K562 (cell line): ENCODE data around the gene RBPJL. TPM values are rescaled to one million over a fixed set of nuclear protein-coding genes. Genes with fewer than 3 reads are reported as not detected.

Experiments
- CREB1 ChIP-seq, 2 experiments: sonication (generic) in 1 of 2; formaldehyde crosslinking in 1 of 2; IDR thresholded peaks; 2 replicates each; pipeline versions ENCODE4 v1.6.1 to v1.8.0; 2012 to 2022; ENCODE audit warnings: inconsistent platforms in 1 of 2, mild to moderate bottlenecking in 1 of 2, missing genetic modification reagents in 1 of 2, moderate library complexity in 1 of 2
- DNMT1 ChIP-seq: fragments of 450-650 bp; IDR thresholded peaks from 2 replicates; pipeline ENCODE4 v1.6.1; 2016; ENCODE audit warnings: antibody characterized with exemption, mild to moderate bottlenecking
- FIP1L1 ChIP-seq: fragments of 200-400 bp; formaldehyde crosslinking; IDR thresholded peaks from 2 replicates; pipeline ENCODE4 v1.6.1; 2018; ENCODE audit warnings: mild to moderate bottlenecking, low read depth, low read length; ENCODE audit not compliant: poor library complexity, severe bottlenecking
- GTF2F1 ChIP-seq: IDR thresholded peaks from 2 replicates; pipeline ENCODE4 v1.6.1; 2011; ENCODE audit warnings: low read depth, low read length, improper control_type of control experiment
- MCM3 ChIP-seq: fragments of 450-650 bp; IDR thresholded peaks from 2 replicates; pipeline ENCODE4 v1.6.1; 2016
- SAFB ChIP-seq: fragments of 200-400 bp; formaldehyde crosslinking; IDR thresholded peaks from 2 replicates; pipeline ENCODE4 v1.6.1; 2017; ENCODE audit warnings: low read depth, low read length, borderline replicate concordance
- ZC3H4 ChIP-seq: sonication (generic); formaldehyde crosslinking; IDR thresholded peaks from 2 replicates; pipeline ENCODE4 v1.9.0; 2021; ENCODE audit warnings: missing genetic modification reagents, borderline replicate concordance
- ZFP30 ChIP-seq: fragments of 250-450 bp; sonication (Bioruptor Pico); IDR thresholded peaks from 2 replicates; pipeline ENCODE4 v1.8.0; 2022; ENCODE audit warnings: moderate library complexity, mild to moderate bottlenecking, inconsistent platforms, borderline replicate concordance
- ZKSCAN3 ChIP-seq: fragments of 250-450 bp; sonication (Bioruptor Pico); IDR thresholded peaks from 2 replicates; pipeline ENCODE4 v1.4.0; 2020
- ZNF263 ChIP-seq: sonication (generic); formaldehyde crosslinking; IDR thresholded peaks from 2 replicates; pipeline ENCODE4 v1.8.0; 2022; ENCODE audit warnings: mild to moderate bottlenecking, missing genetic modification reagents, borderline replicate concordance
- polyA plus RNA-seq, 8 experiments: library from polyadenylated mRNA; depleted of rRNA in 4 of 8; stranded (reverse) in 5 of 8; unstranded in 3 of 8; fragments of >200 nt; fragmentation: Nextera tagmentation in 2 of 8; fragmentation: Illumina TruSeq in 1 of 8; extraction: Ambion mirVana in 2 of 8; extraction: Trizol in 1 of 8; gene quantifications; 2 replicates each; pipeline versions ENCODE4 v1.2.1 to v1.2.3, GENCODE V29; 2011 to 2014; ENCODE audit warnings: inconsistent platforms in 1 of 8, missing spikeins in 1 of 8
- total RNA-seq, 7 experiments: library from RNA; depleted of rRNA in 6 of 7; stranded (reverse); fragments of >200 nt in 6 of 7; fragmentation: Illumina TruSeq in 2 of 7; extraction: Trizol in 2 of 7; gene quantifications; 2 replicates each; pipeline versions ENCODE4 v1.2.1 to v1.2.3, GENCODE V29; 2011 to 2021; ENCODE audit warnings: low replicate concordance in 1 of 7
- TF ChIP-seq, protein P1 (sequence below): fragments of 250-450 bp; sonication (Bioruptor Pico); IDR thresholded peaks from 2 replicates; pipeline ENCODE4 v1.9.0; 2021; ENCODE audit warnings: mild to moderate bottlenecking, inconsistent platforms
- TF ChIP-seq, protein P2 (sequence below): sonication (generic); formaldehyde crosslinking; IDR thresholded peaks from 2 replicates; pipeline ENCODE4 v1.8.0; 2022; ENCODE audit warnings: missing genetic modification reagents, mild to moderate bottlenecking, moderate library complexity, borderline replicate concordance
- TF ChIP-seq, protein P3 (sequence below): fragments of 450-650 bp; IDR thresholded peaks from 2 replicates; pipeline ENCODE4 v1.6.1; 2017; ENCODE audit warnings: antibody characterized with exemption
- TF ChIP-seq, protein P4 (sequence below), 2 experiments: IDR thresholded peaks; 2 replicates each; pipeline ENCODE4 v1.6.1; 2011; ENCODE audit warnings: borderline replicate concordance in 1 of 2, control low read depth in 1 of 2, low read depth in 1 of 2, low read length in 1 of 2, mild to moderate bottlenecking in 1 of 2, mixed read lengths in 1 of 2, moderate library complexity in 1 of 2; ENCODE audit not compliant: insufficient read depth in 1 of 2, insufficient read length in 1 of 2, poor library complexity in 1 of 2, severe bottlenecking in 1 of 2; ENCODE audit errors: extremely low read depth in 1 of 2
- TF ChIP-seq, protein P5 (sequence below), 3 experiments: IDR thresholded peaks in 2 of 3; conservative IDR thresholded peaks in 1 of 3; 2 replicates each; pipeline ENCODE4 v1.5.1; 2011 to 2012; ENCODE audit warnings: low read length in 3 of 3, mild to moderate bottlenecking in 3 of 3, control low read depth in 2 of 3, improper control_type of control experiment in 1 of 3, inconsistent platforms in 1 of 3, low read depth in 1 of 3, mixed read lengths in 1 of 3, moderate library complexity in 1 of 3; ENCODE audit not compliant: insufficient read depth in 2 of 3
- TF ChIP-seq, protein P6 (sequence below): fragments of 450-650 bp; IDR thresholded peaks from 2 replicates; pipeline ENCODE4 v1.6.1; 2014; ENCODE audit warnings: low read depth, mild to moderate bottlenecking, moderate library complexity, borderline replicate concordance

RBPJL gene
- total and polyA plus RNA-seq, 9 of the 15 experiments (the other 6 are each of a cell fraction or from before 2014, with no cell fraction given): not detected

DNA sequence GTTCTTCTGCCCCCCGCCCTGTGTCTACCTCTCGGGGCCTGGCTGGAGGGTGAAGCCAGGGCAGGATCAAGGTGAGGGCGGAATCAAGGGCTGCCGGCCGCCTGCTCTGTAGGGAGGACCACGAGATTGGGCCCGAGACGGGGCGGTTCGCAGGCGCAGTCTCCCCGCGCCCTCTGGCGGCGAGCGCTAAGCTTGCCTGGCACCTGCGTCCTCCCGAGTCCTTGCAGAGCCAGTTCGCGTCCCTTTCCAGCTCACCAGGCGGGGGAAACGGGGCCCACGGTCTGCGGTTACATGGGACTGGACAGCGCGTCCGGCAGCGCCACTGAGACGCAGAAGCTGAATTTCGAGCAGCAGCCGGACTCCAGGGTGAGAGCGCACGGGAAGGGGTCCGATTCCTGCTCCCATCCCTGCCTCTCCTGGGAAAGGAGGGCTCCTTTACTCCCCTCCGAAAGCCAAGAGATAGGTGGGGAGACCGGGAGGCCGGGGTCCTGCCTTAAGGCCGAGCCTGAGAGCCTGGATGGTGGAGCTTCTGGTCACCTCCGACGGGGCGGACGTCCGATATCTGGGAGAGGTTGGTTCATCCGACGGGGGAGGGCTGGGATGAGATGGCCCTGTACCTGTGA is 5.1 kb downstream of the RBPJL start (continued):
- TF ChIP-seq, protein P1, sequence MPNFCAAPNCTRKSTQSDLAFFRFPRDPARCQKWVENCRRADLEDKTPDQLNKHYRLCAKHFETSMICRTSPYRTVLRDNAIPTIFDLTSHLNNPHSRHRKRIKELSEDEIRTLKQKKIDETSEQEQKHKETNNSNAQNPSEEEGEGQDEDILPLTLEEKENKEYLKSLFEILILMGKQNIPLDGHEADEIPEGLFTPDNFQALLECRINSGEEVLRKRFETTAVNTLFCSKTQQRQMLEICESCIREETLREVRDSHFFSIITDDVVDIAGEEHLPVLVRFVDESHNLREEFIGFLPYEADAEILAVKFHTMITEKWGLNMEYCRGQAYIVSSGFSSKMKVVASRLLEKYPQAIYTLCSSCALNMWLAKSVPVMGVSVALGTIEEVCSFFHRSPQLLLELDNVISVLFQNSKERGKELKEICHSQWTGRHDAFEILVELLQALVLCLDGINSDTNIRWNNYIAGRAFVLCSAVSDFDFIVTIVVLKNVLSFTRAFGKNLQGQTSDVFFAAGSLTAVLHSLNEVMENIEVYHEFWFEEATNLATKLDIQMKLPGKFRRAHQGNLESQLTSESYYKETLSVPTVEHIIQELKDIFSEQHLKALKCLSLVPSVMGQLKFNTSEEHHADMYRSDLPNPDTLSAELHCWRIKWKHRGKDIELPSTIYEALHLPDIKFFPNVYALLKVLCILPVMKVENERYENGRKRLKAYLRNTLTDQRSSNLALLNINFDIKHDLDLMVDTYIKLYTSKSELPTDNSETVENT (CRISPR knock-in tag): 0 out of 2 replicates have a peak, but pooled peaks have one; percentile 3
- TF ChIP-seq CREB1 (IDR thresholded peaks at IDR 0.05) (no peak), CREB1 (CRISPR knock-in tag; IDR thresholded peaks at IDR 0.05) (no peak), SAFB (no peak), ZNF263 (CRISPR knock-in tag) (peak; percentile 97), DNMT1 (no peak), MCM3 (no peak), ZC3H4 (CRISPR knock-in tag) (no peak), GTF2F1 (no peak), FIP1L1 (no peak), ZKSCAN3 (CRISPR knock-in tag) (no peak), ZFP30 (no peak)
- TF ChIP-seq, protein P2, sequence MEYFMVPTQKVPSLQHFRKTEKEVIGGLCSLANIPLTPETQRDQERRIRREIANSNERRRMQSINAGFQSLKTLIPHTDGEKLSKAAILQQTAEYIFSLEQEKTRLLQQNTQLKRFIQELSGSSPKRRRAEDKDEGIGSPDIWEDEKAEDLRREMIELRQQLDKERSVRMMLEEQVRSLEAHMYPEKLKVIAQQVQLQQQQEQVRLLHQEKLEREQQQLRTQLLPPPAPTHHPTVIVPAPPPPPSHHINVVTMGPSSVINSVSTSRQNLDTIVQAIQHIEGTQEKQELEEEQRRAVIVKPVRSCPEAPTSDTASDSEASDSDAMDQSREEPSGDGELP (CRISPR knock-in tag): peak; percentile 54; the same call in 1 of the 2 replicates
- TF ChIP-seq, protein P3, sequence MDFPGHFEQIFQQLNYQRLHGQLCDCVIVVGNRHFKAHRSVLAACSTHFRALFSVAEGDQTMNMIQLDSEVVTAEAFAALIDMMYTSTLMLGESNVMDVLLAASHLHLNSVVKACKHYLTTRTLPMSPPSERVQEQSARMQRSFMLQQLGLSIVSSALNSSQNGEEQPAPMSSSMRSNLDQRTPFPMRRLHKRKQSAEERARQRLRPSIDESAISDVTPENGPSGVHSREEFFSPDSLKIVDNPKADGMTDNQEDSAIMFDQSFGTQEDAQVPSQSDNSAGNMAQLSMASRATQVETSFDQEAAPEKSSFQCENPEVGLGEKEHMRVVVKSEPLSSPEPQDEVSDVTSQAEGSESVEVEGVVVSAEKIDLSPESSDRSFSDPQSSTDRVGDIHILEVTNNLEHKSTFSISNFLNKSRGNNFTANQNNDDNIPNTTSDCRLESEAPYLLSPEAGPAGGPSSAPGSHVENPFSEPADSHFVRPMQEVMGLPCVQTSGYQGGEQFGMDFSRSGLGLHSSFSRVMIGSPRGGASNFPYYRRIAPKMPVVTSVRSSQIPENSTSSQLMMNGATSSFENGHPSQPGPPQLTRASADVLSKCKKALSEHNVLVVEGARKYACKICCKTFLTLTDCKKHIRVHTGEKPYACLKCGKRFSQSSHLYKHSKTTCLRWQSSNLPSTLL: no peak
- TF ChIP-seq, protein P4, sequence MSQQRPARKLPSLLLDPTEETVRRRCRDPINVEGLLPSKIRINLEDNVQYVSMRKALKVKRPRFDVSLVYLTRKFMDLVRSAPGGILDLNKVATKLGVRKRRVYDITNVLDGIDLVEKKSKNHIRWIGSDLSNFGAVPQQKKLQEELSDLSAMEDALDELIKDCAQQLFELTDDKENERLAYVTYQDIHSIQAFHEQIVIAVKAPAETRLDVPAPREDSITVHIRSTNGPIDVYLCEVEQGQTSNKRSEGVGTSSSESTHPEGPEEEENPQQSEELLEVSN (IDR thresholded peaks at IDR 0.05; ENCODE audit: borderline replicate concordance in 1 of 2, extremely low read depth in 1 of 2, insufficient read depth in 1 of 2, insufficient read length in 1 of 2, low read depth in 1 of 2, low read length in 1 of 2, poor library complexity in 1 of 2, severe bottlenecking in 1 of 2): peak in 1 of 2 experiments; percentile 37
- TF ChIP-seq, protein P5, sequence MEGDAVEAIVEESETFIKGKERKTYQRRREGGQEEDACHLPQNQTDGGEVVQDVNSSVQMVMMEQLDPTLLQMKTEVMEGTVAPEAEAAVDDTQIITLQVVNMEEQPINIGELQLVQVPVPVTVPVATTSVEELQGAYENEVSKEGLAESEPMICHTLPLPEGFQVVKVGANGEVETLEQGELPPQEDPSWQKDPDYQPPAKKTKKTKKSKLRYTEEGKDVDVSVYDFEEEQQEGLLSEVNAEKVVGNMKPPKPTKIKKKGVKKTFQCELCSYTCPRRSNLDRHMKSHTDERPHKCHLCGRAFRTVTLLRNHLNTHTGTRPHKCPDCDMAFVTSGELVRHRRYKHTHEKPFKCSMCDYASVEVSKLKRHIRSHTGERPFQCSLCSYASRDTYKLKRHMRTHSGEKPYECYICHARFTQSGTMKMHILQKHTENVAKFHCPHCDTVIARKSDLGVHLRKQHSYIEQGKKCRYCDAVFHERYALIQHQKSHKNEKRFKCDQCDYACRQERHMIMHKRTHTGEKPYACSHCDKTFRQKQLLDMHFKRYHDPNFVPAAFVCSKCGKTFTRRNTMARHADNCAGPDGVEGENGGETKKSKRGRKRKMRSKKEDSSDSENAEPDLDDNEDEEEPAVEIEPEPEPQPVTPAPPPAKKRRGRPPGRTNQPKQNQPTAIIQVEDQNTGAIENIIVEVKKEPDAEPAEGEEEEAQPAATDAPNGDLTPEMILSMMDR (IDR thresholded peaks at IDR 0.05 in 2 of 3, conservative IDR thresholded peaks at IDR 0.05 in 1 of 3; ENCODE audit: insufficient read depth in 2 of 3, low read depth in 1 of 3, low read length in 3 of 3): peak; percentile 77 to 89 (median 84)
- TF ChIP-seq, protein P6, sequence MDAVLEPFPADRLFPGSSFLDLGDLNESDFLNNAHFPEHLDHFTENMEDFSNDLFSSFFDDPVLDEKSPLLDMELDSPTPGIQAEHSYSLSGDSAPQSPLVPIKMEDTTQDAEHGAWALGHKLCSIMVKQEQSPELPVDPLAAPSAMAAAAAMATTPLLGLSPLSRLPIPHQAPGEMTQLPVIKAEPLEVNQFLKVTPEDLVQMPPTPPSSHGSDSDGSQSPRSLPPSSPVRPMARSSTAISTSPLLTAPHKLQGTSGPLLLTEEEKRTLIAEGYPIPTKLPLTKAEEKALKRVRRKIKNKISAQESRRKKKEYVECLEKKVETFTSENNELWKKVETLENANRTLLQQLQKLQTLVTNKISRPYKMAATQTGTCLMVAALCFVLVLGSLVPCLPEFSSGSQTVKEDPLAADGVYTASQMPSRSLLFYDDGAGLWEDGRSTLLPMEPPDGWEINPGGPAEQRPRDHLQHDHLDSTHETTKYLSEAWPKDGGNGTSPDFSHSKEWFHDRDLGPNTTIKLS: no peak
